ENCODE measurements around the gene METRNL.
"Not testable (repeated sequence)": the region's sequence is repeated elsewhere in the genome, so short reads cannot be mapped to it uniquely, and the experiment has no call there.

Gene METRNL

DNA sequence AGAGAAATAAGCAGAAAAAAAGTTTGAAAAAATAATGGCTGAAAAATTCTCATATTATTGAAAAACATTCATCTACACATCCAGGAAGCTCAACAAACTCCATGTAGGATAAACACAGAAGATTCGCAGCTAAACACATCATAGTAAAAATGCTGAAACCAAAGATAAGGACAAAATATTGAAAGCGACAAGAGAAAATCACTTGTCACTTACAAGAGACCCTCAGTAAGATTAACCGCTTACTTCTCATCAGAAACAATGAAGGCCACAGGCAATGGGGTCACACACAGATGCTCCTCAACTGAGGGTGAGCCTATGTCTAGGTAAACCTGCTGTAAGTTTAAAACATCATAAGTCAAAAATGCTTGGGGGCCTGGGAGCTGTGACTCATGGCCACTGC is 38.1 kb upstream of the METRNL start:
- H3K9me3 ChIP-seq (ENCODE audit: severe bottlenecking), result peaks cover 23% of the 10 kb centered on the region
- TF ChIP-seq, protein P1, sequence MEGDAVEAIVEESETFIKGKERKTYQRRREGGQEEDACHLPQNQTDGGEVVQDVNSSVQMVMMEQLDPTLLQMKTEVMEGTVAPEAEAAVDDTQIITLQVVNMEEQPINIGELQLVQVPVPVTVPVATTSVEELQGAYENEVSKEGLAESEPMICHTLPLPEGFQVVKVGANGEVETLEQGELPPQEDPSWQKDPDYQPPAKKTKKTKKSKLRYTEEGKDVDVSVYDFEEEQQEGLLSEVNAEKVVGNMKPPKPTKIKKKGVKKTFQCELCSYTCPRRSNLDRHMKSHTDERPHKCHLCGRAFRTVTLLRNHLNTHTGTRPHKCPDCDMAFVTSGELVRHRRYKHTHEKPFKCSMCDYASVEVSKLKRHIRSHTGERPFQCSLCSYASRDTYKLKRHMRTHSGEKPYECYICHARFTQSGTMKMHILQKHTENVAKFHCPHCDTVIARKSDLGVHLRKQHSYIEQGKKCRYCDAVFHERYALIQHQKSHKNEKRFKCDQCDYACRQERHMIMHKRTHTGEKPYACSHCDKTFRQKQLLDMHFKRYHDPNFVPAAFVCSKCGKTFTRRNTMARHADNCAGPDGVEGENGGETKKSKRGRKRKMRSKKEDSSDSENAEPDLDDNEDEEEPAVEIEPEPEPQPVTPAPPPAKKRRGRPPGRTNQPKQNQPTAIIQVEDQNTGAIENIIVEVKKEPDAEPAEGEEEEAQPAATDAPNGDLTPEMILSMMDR (IDR thresholded peaks at IDR 0.05; ENCODE audit: low read depth, low read length), result no peak
- DNase-seq, result no peak

DNA sequence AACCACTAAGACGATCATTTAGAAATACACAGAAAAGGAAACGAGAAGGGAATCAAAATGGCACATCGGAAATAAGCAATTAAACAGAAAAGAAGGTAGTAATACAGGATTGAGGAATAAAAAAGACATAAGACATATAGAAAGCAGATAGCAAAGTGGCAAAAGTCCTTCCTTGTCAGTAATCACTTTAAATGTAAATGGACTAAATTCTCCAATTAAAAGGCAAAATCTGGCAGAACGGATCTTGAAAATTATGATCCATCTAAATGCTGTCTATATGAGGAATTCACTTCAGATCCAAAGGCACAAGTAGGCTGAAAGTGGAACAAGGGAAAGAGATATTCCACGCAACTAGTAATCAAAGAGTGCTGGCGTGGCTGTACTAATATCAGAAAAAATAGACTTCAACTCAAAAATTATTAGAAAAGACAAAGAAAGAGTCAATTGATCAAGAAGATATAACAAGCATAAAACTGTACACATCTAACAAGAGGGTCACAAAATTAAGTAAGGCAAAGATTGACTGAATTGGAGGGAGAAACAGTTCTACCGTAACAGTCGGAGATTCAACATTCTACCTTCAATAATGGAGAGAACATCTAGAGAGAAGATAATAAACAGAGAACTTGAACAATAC is 36.8 kb upstream of the METRNL start:
- H3K36me3 ChIP-seq, result peaks cover 15% of the 10 kb centered on the region
- TF ChIP-seq, protein P1 (IDR thresholded peaks at IDR 0.05; ENCODE audit: low read depth, low read length), result no peak
- no peak overlapping the region for H3K27ac ChIP-seq
- no peaks in the 10 kb centered on the region for H3K27me3 ChIP-seq (ENCODE audit: insufficient read depth, low read depth, severe bottlenecking)
- no peak overlapping the region for H3K4me3 ChIP-seq (ENCODE audit: low read depth, low read length)
- no peak for DNase-seq
- peaks cover 26% of the 10 kb centered on the region for H3K9me3 ChIP-seq (ENCODE audit: severe bottlenecking)

More for the DNA sequence above, 38.1 kb upstream of the METRNL start:
- Histone ChIP-seq H3K4me3 (ENCODE audit: low read depth, low read length) (no peak overlapping the region), H3K27ac (no peak overlapping the region), H3K27me3 (ENCODE audit: insufficient read depth, low read depth, severe bottlenecking) (no peaks in the 10 kb centered on the region), H3K36me3 (peaks cover 15% of the 10 kb centered on the region)

DNA sequence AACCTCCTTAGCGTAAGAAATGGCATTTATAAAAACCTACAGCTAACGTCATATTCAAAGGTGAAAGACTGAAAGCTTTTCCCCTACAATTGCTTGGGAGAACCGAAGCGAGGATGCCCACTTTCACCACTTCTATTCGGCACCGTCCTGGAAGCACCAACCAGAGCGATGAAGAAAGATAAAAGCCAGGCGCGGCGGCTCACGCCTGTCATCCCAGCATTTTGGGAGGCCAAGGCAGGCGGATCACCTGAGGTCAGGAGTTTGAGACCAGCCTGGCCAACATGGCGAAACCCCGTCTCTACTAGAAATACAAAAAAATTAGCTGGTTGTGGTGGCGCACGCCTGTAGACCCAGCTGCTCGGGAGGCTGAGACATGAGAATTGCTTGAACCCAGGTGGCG is 34.9 kb upstream of the METRNL start:
- peaks cover 15% of the 10 kb centered on the region for H3K36me3 ChIP-seq
- H3K27me3 ChIP-seq (ENCODE audit: insufficient read depth, low read depth, severe bottlenecking), result not testable (repeated sequence)

DNA sequence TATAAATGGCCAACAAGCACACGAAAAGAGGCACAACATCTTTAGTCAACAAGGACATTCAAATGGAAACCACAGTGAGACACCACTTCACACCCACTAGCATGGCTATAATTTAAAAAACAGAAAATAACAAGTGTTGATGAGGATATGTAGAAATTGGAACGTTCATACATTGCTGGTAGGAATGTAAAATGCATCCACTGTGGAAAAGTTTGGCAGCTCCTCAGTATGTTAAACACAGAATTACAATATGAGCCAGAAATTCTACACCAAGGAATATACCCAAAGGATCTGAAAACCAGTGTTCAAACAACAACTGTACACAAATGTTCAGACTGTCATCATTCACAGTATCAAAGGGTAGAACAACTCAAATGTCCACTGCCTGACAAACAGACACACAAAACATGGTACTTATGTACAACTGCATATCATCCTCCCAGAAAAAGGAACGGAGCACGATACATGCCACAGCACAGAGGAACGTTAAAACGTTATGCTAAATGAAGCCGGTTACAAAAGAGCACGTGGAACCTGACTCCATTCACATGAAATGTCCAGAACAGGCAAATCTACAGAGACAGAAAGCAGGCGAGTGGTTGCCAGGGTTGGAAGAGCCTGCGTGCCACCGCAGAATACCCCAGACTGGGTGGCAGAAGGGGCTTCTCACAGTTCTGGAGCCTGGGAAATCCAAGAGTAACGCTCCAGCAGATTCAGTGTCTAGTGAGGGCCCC is 32.8 kb upstream of the METRNL start:
- H3K4me3 ChIP-seq (ENCODE audit: low read depth, low read length), result no peak overlapping the region
- peaks cover 2% of the 10 kb centered on the region; the same call in 1 of the 2 replicates for H3K36me3 ChIP-seq
- no peak for DNase-seq
- TF ChIP-seq, protein P1 (IDR thresholded peaks at IDR 0.05; ENCODE audit: low read depth, low read length), result no peak
- H3K9me3 ChIP-seq (ENCODE audit: severe bottlenecking), result peaks cover 7% of the 10 kb centered on the region
- H3K27ac ChIP-seq, result no peak overlapping the region
- H3K27me3 ChIP-seq (ENCODE audit: insufficient read depth, low read depth, severe bottlenecking), result no peaks in the 10 kb centered on the region

More for the DNA sequence above, 34.9 kb upstream of the METRNL start:
- H3K4me3 ChIP-seq (ENCODE audit: low read depth, low read length); DNase-seq; H3K27ac ChIP-seq: not testable (repeated sequence)
- peaks cover 26% of the 10 kb centered on the region for H3K9me3 ChIP-seq (ENCODE audit: severe bottlenecking)

DNA sequence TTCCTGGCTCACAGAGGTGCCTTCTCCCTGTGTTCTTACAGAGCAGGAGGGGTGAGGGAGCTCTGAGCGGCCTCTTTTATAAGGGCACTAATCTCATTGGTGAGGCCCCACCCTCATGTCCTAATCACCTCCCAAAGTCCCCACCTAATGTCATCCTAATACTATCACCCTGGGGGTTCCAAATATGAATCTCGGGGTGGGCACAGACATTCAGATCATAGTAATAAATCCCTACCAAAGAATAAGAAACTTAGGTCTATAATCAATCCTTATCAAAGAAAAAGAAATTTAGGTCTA is 32.3 kb upstream of the METRNL start:
- TF ChIP-seq, protein P1 (IDR thresholded peaks at IDR 0.05; ENCODE audit: low read depth, low read length), result no peak
- Histone ChIP-seq H3K9me3 (ENCODE audit: severe bottlenecking) (peaks cover 3% of the 10 kb centered on the region), H3K27ac (no peak overlapping the region), H3K36me3 (no peaks in the 10 kb centered on the region; the same call in 1 of the 2 replicates), H3K4me3 (ENCODE audit: low read depth, low read length) (no peak overlapping the region), H3K27me3 (ENCODE audit: insufficient read depth, low read depth, severe bottlenecking) (no peaks in the 10 kb centered on the region)
- DNase-seq, result no peak

DNA sequence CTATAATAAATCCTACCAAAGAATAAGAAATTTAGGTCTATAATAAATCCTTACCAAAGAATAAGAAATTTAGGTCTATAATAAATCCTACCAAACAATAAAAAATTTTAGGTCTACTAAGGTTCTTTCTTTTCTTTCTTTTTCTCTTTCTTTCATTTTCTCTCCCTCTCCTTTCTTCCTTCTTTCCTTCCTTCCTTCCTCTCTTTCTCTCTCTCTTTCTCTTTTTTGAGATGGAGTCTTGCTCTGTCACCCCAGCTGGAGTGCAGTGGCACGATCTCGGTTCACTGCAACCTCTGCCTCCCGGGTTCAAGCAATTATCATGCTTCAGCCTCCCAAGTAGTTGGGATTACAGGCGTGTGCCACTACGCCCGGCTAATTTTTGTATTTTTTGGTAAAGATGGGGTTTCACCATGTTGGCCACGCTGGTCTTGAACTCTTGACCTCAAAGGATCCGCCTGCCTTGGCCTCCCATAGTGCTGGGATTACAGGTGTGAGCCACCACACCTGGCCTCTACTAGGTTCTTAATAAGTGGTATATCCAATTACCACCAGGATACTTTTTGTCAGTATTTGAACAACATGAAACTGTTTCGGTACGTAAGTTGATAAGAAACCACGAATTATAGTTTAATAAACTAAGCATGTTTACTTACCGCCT is 31.5 kb upstream of the METRNL start:
- not testable (repeated sequence) for H3K9me3 ChIP-seq (ENCODE audit: severe bottlenecking); H3K4me3 ChIP-seq (ENCODE audit: low read depth, low read length); H3K36me3 ChIP-seq; H3K27me3 ChIP-seq (ENCODE audit: insufficient read depth, low read depth, severe bottlenecking); DNase-seq; H3K27ac ChIP-seq
